HepG2 (cell line): ENCODE data around the gene LGALS8. TPM values are rescaled to one million over a fixed set of nuclear protein-coding genes. Genes with fewer than 3 reads are reported as not detected.
A peak's percentile ranks its signal among the peaks of the same experiment; 100 is the strongest.

Source experiments
- ARHGAP35 ChIP-seq: sonication (generic); formaldehyde crosslinking; IDR thresholded peaks from 2 replicates; pipeline ENCODE4 v1.9.0; 2022; ENCODE audit warnings: mild to moderate bottlenecking, inconsistent platforms, moderate library complexity, missing genetic modification reagents, borderline replicate concordance
- CENPX ChIP-seq: sonication (generic); formaldehyde crosslinking; IDR thresholded peaks from 2 replicates; pipeline ENCODE4 v1.9.0; 2021; ENCODE audit warnings: mild to moderate bottlenecking, missing genetic modification reagents, moderate library complexity
- CTCF ChIP-seq: sonication (generic); formaldehyde crosslinking; IDR thresholded peaks from 2 replicates; pipeline ENCODE4 v1.5.0; 2020; ENCODE audit warnings: mild to moderate bottlenecking, missing genetic modification reagents, moderate library complexity
- ELK4 ChIP-seq: sonication (generic); formaldehyde crosslinking; IDR thresholded peaks from 2 replicates; pipeline ENCODE4 v1.9.0; 2021; ENCODE audit warnings: missing genetic modification reagents, borderline replicate concordance
- GZF1 ChIP-seq: sonication (generic); formaldehyde crosslinking; IDR thresholded peaks from 2 replicates; pipeline ENCODE4 v1.5.1; 2020; ENCODE audit warnings: mild to moderate bottlenecking, missing genetic modification reagents
- NCOR1 ChIP-seq: fragments of 200-600 bp; sonication (generic); IDR thresholded peaks from 2 replicates; pipeline ENCODE4 v1.7.0; 2017; ENCODE audit warnings: antibody characterized with exemption, low read length, borderline replicate concordance
- RXRA ChIP-seq: sonication (generic); formaldehyde crosslinking; IDR thresholded peaks from 2 replicates; pipeline ENCODE4 v1.5.1; 2020; ENCODE audit warnings: missing genetic modification reagents
- SMYD3 ChIP-seq: sonication (generic); formaldehyde crosslinking; IDR thresholded peaks from 2 replicates; pipeline ENCODE4 v1.8.1; 2023; ENCODE audit warnings: mild to moderate bottlenecking, missing genetic modification reagents
- YEATS2 ChIP-seq: sonication (generic); formaldehyde crosslinking; IDR thresholded peaks from 2 replicates; pipeline ENCODE4 v1.4.0; 2020; ENCODE audit warnings: missing genetic modification reagents, borderline replicate concordance
- ZNF546 ChIP-seq: sonication (generic); formaldehyde crosslinking; conservative IDR thresholded peaks from 2 replicates; pipeline ENCODE4 v1.8.1; 2023; ENCODE audit warnings: mild to moderate bottlenecking, missing genetic modification reagents
- ZNF605 ChIP-seq: sonication (generic); formaldehyde crosslinking; IDR thresholded peaks from 2 replicates; pipeline ENCODE4 v1.8.0; 2022; ENCODE audit warnings: mild to moderate bottlenecking, missing genetic modification reagents
- ZNF674 ChIP-seq: sonication (generic); formaldehyde crosslinking; IDR thresholded peaks from 2 replicates; pipeline ENCODE4 v1.5.0; 2020; ENCODE audit warnings: low read depth, mild to moderate bottlenecking, missing genetic modification reagents
- polyA plus RNA-seq, 8 experiments: library from polyadenylated mRNA; depleted of rRNA in 3 of 8; stranded (reverse) in 7 of 8; unstranded in 1 of 8; fragments of >200 nt; fragmentation: Illumina TruSeq in 4 of 8; extraction: Trizol in 4 of 8; gene quantifications; 2 replicates each; pipeline versions ENCODE4 v1.2.1 to v1.2.3, GENCODE V29; 2011 to 2016; ENCODE audit warnings: low read depth in 4 of 8, missing spikeins in 1 of 8, mixed read lengths in 1 of 8; ENCODE audit not compliant: insufficient read depth in 1 of 8
- total RNA-seq, 5 experiments: library from RNA; depleted of rRNA; stranded (reverse); fragments of >200 nt; fragmentation: Illumina TruSeq; extraction: Trizol; gene quantifications; 2 replicates each; pipeline ENCODE4 v1.2.3, GENCODE V29; 2016; ENCODE audit warnings: low read depth in 1 of 5
- TF ChIP-seq, protein P1 (sequence below): IDR thresholded peaks from 2 replicates; pipeline ENCODE4 v1.6.1; 2012; ENCODE audit warnings: low read length, improper control_type of control experiment
- TF ChIP-seq, protein P2 (sequence below): sonication (generic); formaldehyde crosslinking; conservative IDR thresholded peaks from 2 replicates; pipeline ENCODE4 v1.8.0; 2022; ENCODE audit warnings: low read depth, missing genetic modification reagents

The LGALS8 gene
- total and polyA plus RNA-seq, 2 of the 13 experiments (the other 11 are each of a cell fraction or from before 2014, with no cell fraction given), result 29.3 to 185 TPM

DNA sequence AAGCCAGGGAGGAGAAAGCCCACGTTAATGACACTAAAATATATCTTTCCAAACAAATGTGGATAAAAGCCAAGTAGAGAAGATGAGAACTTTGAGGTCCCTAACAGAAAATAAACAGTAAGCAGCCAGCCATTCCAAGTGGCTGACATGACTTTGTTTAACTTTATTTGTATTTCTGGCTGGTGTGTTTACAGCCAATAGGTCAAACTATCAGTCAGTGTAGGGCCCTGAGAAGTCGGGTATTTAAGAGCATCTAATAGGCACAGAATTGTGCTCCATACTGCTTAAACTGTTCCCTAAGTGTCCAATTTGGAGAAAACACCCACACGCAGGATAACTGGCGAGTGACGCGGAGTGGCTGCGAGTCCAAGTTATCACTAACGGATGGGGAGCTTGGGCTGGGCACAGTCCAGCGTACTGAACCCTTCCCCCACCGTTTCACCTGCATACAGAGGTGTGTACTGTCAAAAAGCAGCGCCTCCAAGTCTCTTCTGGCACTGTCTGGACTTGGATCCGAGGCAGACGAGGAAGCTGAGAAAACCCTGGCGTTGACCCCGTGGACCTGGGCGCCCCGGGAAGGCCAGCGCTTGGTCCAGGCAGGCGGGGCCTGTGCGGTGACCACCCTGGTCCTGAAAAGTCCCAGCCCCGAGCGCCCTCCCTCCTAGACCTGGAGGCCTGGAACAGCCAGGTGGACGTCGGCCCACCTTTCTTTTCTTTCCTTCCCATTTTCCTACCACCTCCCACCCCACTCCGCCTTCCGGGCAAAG lies 662 bp upstream of the LGALS8 start (continued):
- no peak; the same call in 1 of the 2 replicates for TF ChIP-seq CTCF (CRISPR knock-in tag)
- TF ChIP-seq SMYD3, result peak; percentile 12; the same call in 1 of the 2 replicates
- TF ChIP-seq NCOR1, result no peak
- TF ChIP-seq, protein P1, sequence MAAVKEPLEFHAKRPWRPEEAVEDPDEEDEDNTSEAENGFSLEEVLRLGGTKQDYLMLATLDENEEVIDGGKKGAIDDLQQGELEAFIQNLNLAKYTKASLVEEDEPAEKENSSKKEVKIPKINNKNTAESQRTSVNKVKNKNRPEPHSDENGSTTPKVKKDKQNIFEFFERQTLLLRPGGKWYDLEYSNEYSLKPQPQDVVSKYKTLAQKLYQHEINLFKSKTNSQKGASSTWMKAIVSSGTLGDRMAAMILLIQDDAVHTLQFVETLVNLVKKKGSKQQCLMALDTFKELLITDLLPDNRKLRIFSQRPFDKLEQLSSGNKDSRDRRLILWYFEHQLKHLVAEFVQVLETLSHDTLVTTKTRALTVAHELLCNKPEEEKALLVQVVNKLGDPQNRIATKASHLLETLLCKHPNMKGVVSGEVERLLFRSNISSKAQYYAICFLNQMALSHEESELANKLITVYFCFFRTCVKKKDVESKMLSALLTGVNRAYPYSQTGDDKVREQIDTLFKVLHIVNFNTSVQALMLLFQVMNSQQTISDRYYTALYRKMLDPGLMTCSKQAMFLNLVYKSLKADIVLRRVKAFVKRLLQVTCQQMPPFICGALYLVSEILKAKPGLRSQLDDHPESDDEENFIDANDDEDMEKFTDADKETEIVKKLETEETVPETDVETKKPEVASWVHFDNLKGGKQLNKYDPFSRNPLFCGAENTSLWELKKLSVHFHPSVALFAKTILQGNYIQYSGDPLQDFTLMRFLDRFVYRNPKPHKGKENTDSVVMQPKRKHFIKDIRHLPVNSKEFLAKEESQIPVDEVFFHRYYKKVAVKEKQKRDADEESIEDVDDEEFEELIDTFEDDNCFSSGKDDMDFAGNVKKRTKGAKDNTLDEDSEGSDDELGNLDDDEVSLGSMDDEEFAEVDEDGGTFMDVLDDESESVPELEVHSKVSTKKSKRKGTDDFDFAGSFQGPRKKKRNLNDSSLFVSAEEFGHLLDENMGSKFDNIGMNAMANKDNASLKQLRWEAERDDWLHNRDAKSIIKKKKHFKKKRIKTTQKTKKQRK, result no peak
- no peak for TF ChIP-seq ZNF674 (CRISPR knock-in tag)
- TF ChIP-seq ZNF605, result 0 out of 2 replicates have a peak, but pooled peaks have one; percentile 15
- no peak; the same call in 1 of the 2 replicates for TF ChIP-seq YEATS2 (CRISPR knock-in tag)
- no peak for TF ChIP-seq ARHGAP35 (CRISPR knock-in tag)
- TF ChIP-seq CENPX (CRISPR knock-in tag), result no peak
- peak; percentile 47 for TF ChIP-seq RXRA (CRISPR knock-in tag)
- no peak for TF ChIP-seq ZNF546 (CRISPR knock-in tag)
- TF ChIP-seq, protein P2, sequence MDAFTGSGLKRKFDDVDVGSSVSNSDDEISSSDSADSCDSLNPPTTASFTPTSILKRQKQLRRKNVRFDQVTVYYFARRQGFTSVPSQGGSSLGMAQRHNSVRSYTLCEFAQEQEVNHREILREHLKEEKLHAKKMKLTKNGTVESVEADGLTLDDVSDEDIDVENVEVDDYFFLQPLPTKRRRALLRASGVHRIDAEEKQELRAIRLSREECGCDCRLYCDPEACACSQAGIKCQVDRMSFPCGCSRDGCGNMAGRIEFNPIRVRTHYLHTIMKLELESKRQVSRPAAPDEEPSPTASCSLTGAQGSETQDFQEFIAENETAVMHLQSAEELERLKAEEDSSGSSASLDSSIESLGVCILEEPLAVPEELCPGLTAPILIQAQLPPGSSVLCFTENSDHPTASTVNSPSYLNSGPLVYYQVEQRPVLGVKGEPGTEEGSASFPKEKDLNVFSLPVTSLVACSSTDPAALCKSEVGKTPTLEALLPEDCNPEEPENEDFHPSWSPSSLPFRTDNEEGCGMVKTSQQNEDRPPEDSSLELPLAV (CRISPR knock-in tag), result no peak
- no peak for TF ChIP-seq ELK4 (CRISPR knock-in tag)
- TF ChIP-seq GZF1 (CRISPR knock-in tag), result peak; percentile 24; the same call in 1 of the 2 replicates
